Gastrocnemius medialis (tissue), 4 donors: ENCODE data around the gene IRAG1.

ENCODE experiments used
- CTCF ChIP-seq, 5 experiments: fragments of 450-650 bp in 3 of 5; fragments of 200-600 bp in 2 of 5; sonication (generic) in 2 of 5; IDR thresholded peaks in 4 of 5; conservative IDR thresholded peaks in 1 of 5; 1 replicate in 4 of 5; 2 replicates in 1 of 5; pipeline ENCODE4 v1.5.1; 2016 to 2019; ENCODE audit warnings: antibody characterized with exemption in 5 of 5, mild to moderate bottlenecking in 3 of 5, moderate library complexity in 3 of 5
- POLR2A ChIP-seq, 2 donors: fragments of 450-650 bp; IDR thresholded peaks; one replicate each; pipeline ENCODE4 v1.6.1; 2017; ENCODE audit warnings: antibody characterized with exemption in 2 of 2, mild to moderate bottlenecking in 2 of 2, moderate library complexity in 2 of 2

- TF ChIP-seq CTCF (IDR thresholded peaks at IDR 0.05 in 4 of 5, conservative IDR thresholded peaks at IDR 0.05 in 1 of 5) (no peak), POLR2A (IDR thresholded peaks at IDR 0.05) (no peak)
Measured at GRCh38 chr11:10678101-10678500, 15.5 kb downstream of the IRAG1 start.
